ENCODE data around the gene SYT17. TPM values are rescaled to one million over a fixed set of nuclear protein-coding genes. Genes with fewer than 3 reads are reported as not detected.

SYT17 gene
- total RNA-seq, 4 donors from 2014 or later: 0.29 to 4.4 (median 2.2) TPM

DNA sequence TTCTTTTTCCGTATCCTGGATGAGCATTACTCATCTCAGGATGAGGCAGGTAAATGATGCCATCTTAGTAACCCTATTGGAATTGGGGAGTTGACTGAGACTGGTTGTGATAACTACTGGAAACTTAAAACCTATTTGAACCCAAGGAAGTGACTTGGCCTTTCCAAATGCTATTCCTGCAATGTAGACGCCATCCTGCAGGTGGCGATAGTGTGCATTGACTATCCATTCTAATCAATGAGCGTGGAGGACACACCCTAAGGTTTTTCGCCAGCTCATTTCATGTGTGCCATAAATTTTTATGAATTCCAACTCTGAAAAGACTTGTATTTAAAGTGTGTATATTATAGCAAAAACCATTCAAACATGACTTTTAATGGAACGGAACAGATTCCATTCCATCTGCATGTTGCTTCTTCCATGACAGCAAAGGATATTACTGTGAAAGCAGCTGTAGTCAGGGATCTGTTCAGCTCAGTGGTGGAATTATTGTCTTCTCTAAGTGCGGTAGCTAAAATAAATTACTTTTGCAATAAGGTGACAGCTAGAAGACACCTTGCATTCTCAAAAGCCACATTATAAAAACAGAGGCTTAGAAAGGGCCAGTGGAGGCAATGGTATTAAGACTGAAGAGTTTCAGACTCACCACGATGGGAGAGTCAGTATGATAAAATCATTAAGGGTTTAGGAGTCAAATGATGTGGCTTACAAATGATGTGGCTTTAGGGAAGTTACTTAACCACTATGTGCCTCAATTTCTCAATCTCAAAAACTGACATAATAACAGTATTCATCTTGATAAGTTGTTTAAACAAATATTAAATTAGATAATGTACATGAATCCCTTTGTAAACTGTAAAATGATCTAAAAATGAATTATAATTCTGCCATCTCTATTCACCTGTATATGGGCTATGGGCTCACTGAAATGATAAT lies 55.5 kb downstream of the SYT17 start:
- no peaks in the 10 kb centered on the region for H3K9me3 ChIP-seq
- no peak for DNase-seq
- intact Hi-C loops (cut with DNase I; ENCODE audit: low total_unique reads): no loop called here

DNA sequence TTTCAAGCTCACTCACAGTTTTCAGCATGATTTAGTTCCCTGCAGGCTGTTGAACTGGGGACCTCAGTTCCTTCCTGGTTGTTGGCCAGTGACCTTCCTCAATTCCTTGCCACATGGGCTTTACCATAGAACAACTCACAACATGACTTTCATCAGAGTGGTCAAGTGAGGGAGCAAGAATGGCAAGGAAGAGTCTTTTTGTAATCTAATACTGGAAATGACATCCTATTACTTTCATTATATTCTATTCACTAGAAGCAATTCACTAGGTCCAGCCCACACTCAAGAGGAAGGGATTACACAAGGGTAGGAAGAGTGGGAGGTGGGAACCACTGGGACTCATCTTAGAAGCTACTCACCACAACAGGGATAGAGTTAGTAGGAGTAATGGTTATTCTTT lies 57.6 kb downstream of the SYT17 start:
- H3K9me3 ChIP-seq: no peaks in the 10 kb centered on the region
- H3K4me3 ChIP-seq: no peak overlapping the region
- DNase-seq: no peak
- no peak overlapping the region for H3K27ac ChIP-seq
- no peaks in the 10 kb centered on the region for H3K27me3 ChIP-seq
- H3K4me1 ChIP-seq: no peaks in the 10 kb centered on the region
- intact Hi-C loops (cut with DNase I; ENCODE audit: low total_unique reads): no loop called here
- TF ChIP-seq, protein P1, sequence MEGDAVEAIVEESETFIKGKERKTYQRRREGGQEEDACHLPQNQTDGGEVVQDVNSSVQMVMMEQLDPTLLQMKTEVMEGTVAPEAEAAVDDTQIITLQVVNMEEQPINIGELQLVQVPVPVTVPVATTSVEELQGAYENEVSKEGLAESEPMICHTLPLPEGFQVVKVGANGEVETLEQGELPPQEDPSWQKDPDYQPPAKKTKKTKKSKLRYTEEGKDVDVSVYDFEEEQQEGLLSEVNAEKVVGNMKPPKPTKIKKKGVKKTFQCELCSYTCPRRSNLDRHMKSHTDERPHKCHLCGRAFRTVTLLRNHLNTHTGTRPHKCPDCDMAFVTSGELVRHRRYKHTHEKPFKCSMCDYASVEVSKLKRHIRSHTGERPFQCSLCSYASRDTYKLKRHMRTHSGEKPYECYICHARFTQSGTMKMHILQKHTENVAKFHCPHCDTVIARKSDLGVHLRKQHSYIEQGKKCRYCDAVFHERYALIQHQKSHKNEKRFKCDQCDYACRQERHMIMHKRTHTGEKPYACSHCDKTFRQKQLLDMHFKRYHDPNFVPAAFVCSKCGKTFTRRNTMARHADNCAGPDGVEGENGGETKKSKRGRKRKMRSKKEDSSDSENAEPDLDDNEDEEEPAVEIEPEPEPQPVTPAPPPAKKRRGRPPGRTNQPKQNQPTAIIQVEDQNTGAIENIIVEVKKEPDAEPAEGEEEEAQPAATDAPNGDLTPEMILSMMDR (IDR thresholded peaks at IDR 0.05): no peak
- no peaks in the 10 kb centered on the region for H3K36me3 ChIP-seq

More for the DNA sequence above, 55.5 kb downstream of the SYT17 start:
- no peak overlapping the region for H3K27ac ChIP-seq
- no peak overlapping the region for H3K4me3 ChIP-seq
- no peaks in the 10 kb centered on the region for H3K4me1 ChIP-seq
- H3K27me3 ChIP-seq: no peaks in the 10 kb centered on the region
- no peak for TF ChIP-seq POLR2A (IDR thresholded peaks at IDR 0.05)
- TF ChIP-seq, protein P1 (IDR thresholded peaks at IDR 0.05): no peak
- no peaks in the 10 kb centered on the region for H3K36me3 ChIP-seq

DNA sequence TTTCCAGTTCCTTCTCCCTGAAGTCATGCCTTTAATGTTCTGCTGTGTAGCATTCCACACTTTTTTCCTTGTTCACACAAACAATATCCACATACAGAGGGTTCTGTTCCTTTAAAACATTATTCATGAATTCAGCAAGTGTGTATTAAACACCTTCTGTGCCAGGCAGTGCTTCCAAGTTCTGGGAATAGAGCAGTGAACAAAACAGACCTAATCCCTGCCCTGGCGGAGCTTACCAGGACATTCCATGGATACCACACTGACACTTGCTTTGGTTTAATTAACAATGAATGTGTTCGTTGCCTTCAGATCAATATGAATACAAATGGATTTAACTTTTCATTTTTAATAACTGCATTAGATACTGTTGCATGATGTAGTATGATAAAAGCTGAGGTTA lies 59.6 kb downstream of the SYT17 start:
- no peak overlapping the region for H3K4me3 ChIP-seq
- no peaks in the 10 kb centered on the region for H3K9me3 ChIP-seq
- H3K36me3 ChIP-seq: no peaks in the 10 kb centered on the region
- no peaks in the 10 kb centered on the region for H3K4me1 ChIP-seq
- no peaks in the 10 kb centered on the region for H3K27me3 ChIP-seq
- intact Hi-C loops (cut with DNase I; ENCODE audit: low total_unique reads): no loop called here
- H3K27ac ChIP-seq: no peak overlapping the region
- TF ChIP-seq, protein P1 (IDR thresholded peaks at IDR 0.05): no peak
- no peak for TF ChIP-seq POLR2A (IDR thresholded peaks at IDR 0.05)
- DNase-seq: no peak

DNA sequence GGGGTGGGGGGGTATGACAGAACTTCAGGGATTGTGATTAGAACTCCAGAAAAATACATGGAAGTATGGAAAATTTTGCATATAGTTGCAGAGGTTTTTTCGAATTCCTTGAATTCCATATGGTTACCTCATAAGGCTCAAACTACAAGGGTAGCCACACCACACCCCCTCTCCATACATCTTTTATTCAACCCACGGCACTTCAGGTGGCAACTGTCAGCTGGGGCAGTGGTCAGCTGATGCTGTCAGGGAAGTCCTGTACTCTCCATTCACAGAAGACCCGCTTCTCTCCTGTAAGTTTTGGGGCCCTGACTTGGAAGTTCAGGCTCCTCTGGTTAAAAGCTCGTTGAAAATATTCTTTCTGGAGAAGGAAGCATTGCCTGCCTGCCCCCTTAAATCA lies 60.0 kb downstream of the SYT17 start:
- H3K4me1 ChIP-seq: no peaks in the 10 kb centered on the region
- H3K27me3 ChIP-seq: no peaks in the 10 kb centered on the region
- DNase-seq: no peak
- no peaks in the 10 kb centered on the region for H3K9me3 ChIP-seq
- intact Hi-C loops (cut with DNase I; ENCODE audit: low total_unique reads): no loop called here
- no peaks in the 10 kb centered on the region for H3K36me3 ChIP-seq
- no peak for TF ChIP-seq POLR2A (IDR thresholded peaks at IDR 0.05)
- TF ChIP-seq, protein P1 (IDR thresholded peaks at IDR 0.05): no peak
- H3K27ac ChIP-seq: no peak overlapping the region
- H3K4me3 ChIP-seq: no peak overlapping the region

DNA sequence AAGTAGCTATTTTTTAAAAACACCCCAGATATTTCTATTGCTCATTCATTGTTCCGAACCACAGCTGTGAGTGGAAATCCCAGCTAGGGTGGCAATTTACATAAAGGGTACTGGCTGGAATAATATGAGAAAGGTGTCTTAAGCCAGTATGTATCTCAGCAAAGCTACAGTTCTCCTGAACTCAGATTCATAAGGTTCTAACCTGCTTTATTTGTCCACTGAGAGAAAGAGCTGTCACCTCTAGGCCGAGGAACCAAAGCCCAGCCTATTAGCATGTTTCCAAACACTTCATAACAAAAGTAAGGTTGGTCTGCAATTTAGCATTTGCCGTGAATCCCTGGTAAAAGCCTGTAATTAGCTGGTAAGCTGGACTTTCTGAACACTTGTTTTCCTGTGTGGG lies 60.5 kb downstream of the SYT17 start:
- TF ChIP-seq, protein P1 (IDR thresholded peaks at IDR 0.05): no peak
- no peak for TF ChIP-seq POLR2A (IDR thresholded peaks at IDR 0.05)
- no peak overlapping the region for H3K27ac ChIP-seq
- intact Hi-C loops (cut with DNase I; ENCODE audit: low total_unique reads): no loop called here

More for the DNA sequence above, 60.5 kb downstream of the SYT17 start:
- H3K27me3 ChIP-seq: no peaks in the 10 kb centered on the region
- no peaks in the 10 kb centered on the region for H3K9me3 ChIP-seq
- no peaks in the 10 kb centered on the region for H3K4me1 ChIP-seq
- no peaks in the 10 kb centered on the region for H3K36me3 ChIP-seq
- H3K4me3 ChIP-seq: no peak overlapping the region
- no peak for DNase-seq
